Measurements from ENCODE around the gene MGP. TPM values are rescaled to one million over a fixed set of nuclear protein-coding genes. Genes with fewer than 3 reads are reported as not detected.

The MGP gene
- total RNA-seq, 1 experiment from 2014 or later: 4.8 TPM

GRCh38 chr12:14876833-14877232, 8.8 kb downstream of the MGP start:
- no peak overlapping the region for H3K27ac Mint-ChIP-seq (ENCODE audit: low read depth, unreplicated experiment)
- POLR2A ChIA-PET: no interaction called here
- TF ChIP-seq, protein P1, sequence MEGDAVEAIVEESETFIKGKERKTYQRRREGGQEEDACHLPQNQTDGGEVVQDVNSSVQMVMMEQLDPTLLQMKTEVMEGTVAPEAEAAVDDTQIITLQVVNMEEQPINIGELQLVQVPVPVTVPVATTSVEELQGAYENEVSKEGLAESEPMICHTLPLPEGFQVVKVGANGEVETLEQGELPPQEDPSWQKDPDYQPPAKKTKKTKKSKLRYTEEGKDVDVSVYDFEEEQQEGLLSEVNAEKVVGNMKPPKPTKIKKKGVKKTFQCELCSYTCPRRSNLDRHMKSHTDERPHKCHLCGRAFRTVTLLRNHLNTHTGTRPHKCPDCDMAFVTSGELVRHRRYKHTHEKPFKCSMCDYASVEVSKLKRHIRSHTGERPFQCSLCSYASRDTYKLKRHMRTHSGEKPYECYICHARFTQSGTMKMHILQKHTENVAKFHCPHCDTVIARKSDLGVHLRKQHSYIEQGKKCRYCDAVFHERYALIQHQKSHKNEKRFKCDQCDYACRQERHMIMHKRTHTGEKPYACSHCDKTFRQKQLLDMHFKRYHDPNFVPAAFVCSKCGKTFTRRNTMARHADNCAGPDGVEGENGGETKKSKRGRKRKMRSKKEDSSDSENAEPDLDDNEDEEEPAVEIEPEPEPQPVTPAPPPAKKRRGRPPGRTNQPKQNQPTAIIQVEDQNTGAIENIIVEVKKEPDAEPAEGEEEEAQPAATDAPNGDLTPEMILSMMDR (IDR thresholded peaks at IDR 0.05; ENCODE audit: unreplicated experiment): no peak

DNA sequence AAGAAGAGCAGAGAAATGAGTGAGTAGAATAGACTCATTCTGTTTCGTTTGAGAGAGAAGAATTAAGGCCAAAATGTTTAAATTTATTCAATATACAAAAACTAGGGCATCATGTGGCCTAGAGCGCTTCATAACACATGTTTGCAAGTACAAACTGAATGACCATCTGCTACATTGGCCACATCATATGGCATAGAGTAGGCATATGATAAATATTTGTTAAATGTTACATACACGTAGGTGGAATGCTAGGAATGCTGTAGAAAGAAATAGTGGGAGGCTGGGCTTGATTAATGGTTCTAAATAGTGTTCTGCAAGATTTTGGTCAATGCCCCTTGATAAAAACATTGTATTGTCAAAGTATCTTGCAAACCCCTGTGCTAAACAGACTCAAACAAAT, 10.8 kb downstream of the MGP start:
- BruUV-seq (replicated peaks): no TSS peak
- no peak overlapping the region for H3K4me3 Mint-ChIP-seq (ENCODE audit: unreplicated experiment)
- POLR2A ChIA-PET: interaction anchor here (0.9 kb wide), 1 partner anchor 9 kb away, joined by 5 read pairs; no protein-coding TSS in a partner anchor
- intact Hi-C loops (cut with micrococcal nuclease): no loop called here
- H3K27ac Mint-ChIP-seq (ENCODE audit: low read depth, unreplicated experiment): no peak overlapping the region
- H3K27me3 Mint-ChIP-seq (ENCODE audit: insufficient read depth, unreplicated experiment): no peaks in the 10 kb centered on the region
- H3K36me3 Mint-ChIP-seq (ENCODE audit: insufficient read depth, unreplicated experiment): no peaks in the 10 kb centered on the region
- TF ChIP-seq, protein P1 (IDR thresholded peaks at IDR 0.05; ENCODE audit: unreplicated experiment): no peak
- no peaks in the 10 kb centered on the region for H3K9me3 Mint-ChIP-seq (ENCODE audit: unreplicated experiment)
- CTCF ChIA-PET: no interaction called here
- peaks cover 10% of the 10 kb centered on the region for H3K4me1 Mint-ChIP-seq (ENCODE audit: insufficient read depth, unreplicated experiment)
- DNase-seq (ENCODE audit: unreplicated experiment): no peak

More at GRCh38 chr12:14876833-14877232, 8.8 kb downstream of the MGP start:
- Mint-ChIP-seq H3K36me3 (ENCODE audit: insufficient read depth, unreplicated experiment) (no peaks in the 10 kb centered on the region), H3K27me3 (ENCODE audit: insufficient read depth, unreplicated experiment) (no peaks in the 10 kb centered on the region), H3K9me3 (ENCODE audit: unreplicated experiment) (no peaks in the 10 kb centered on the region), H3K4me3 (ENCODE audit: unreplicated experiment) (no peak overlapping the region), H3K4me1 (ENCODE audit: insufficient read depth, unreplicated experiment) (peaks cover 10% of the 10 kb centered on the region)
- no peak for DNase-seq (ENCODE audit: unreplicated experiment)
- no TSS peak for BruUV-seq (replicated peaks)
- CTCF ChIA-PET: interaction anchor here (0.9 kb wide), 1 partner anchor 7 kb away, joined by 4 read pairs; no protein-coding TSS in a partner anchor
- intact Hi-C loops (cut with micrococcal nuclease): no loop called here

DNA sequence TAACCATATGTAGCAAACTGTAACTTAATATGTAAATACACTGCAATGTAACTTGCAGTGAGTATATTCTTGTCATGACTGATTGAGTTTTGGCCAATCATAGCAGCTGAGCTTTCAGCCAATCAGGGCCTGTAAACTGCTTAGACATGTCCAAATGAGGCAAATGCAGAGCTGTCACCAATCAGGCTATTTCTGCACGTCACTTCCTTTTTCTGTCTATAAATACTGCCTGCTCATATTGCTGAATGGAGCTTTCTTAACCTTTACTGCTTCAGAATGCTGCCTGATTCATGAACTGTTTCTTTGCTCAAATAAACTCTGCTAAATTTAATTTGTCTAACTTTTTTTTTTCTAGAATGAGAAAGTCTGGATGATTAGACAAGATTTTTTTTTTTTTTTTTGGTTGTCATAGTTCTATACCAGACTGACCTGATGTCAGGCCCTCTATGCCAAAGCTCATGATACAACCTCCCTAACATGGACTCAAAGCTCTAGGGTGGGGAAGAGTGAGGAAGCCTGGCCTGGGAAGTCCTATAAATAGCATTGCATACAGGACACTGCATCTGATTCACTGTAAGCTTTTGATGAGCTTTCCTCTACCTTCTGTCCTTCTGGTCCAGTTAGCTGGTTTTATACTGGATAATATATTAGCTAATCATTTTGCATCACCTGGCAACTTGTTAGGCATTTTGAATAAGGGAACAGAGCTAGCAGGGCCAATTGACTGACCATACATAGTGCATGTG, 12.0 kb downstream of the MGP start:
- H3K36me3 Mint-ChIP-seq (ENCODE audit: insufficient read depth, unreplicated experiment): no peaks in the 10 kb centered on the region
- TF ChIP-seq, protein P1 (IDR thresholded peaks at IDR 0.05; ENCODE audit: unreplicated experiment): no peak
- peaks cover 16% of the 10 kb centered on the region for H3K4me1 Mint-ChIP-seq (ENCODE audit: insufficient read depth, unreplicated experiment)
- H3K27ac Mint-ChIP-seq (ENCODE audit: low read depth, unreplicated experiment): no peak overlapping the region
- ChIA-PET CTCF (interaction anchor here (0.5 to 0.7 kb wide), 3 partner anchors 32 to 86 kb away, joined by 3 to 10 read pairs (median 5); no protein-coding TSS in a partner anchor), POLR2A (interaction anchor here (0.7 to 1.1 kb wide), 6 partner anchors 10 to 188 kb away, joined by 3 to 5 read pairs (median 4); no protein-coding TSS in a partner anchor)
- no peak for DNase-seq (ENCODE audit: unreplicated experiment)
- H3K4me3 Mint-ChIP-seq (ENCODE audit: unreplicated experiment): no peak overlapping the region
- intact Hi-C loops (cut with micrococcal nuclease): no loop called here
- no peaks in the 10 kb centered on the region for H3K27me3 Mint-ChIP-seq (ENCODE audit: insufficient read depth, unreplicated experiment)
- no TSS peak for BruUV-seq (replicated peaks)
- H3K9me3 Mint-ChIP-seq (ENCODE audit: unreplicated experiment): no peaks in the 10 kb centered on the region

DNA sequence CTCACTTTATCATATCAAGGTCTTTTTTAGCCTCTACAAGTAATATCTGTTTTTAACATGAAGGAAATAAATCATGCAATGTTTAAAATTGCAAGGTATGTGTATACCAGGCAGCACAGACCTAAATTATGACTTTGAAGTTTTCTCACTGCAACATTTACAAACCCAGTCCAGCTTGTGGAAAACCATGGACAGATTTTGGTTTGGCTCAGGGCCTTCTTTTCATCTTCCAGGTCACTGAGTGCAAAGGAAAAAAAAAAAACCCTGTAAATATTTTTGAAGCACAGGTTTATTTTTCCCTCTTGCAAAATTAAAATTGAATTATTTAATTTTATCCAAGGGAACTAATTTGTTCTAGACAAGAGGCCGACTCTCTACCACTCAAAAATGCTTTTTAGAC, 13.8 kb downstream of the MGP start:
- Mint-ChIP-seq H3K27me3 (ENCODE audit: insufficient read depth, unreplicated experiment) (no peaks in the 10 kb centered on the region), H3K36me3 (ENCODE audit: insufficient read depth, unreplicated experiment) (no peaks in the 10 kb centered on the region), H3K4me3 (ENCODE audit: unreplicated experiment) (no peak overlapping the region), H3K9me3 (ENCODE audit: unreplicated experiment) (peaks cover 7% of the 10 kb centered on the region), H3K27ac (ENCODE audit: low read depth, unreplicated experiment) (no peak overlapping the region), H3K4me1 (ENCODE audit: insufficient read depth, unreplicated experiment) (peaks cover 16% of the 10 kb centered on the region)
- no peak for DNase-seq (ENCODE audit: unreplicated experiment)
- TF ChIP-seq, protein P1 (IDR thresholded peaks at IDR 0.05; ENCODE audit: unreplicated experiment): no peak
- ChIA-PET CTCF (no interaction called here), POLR2A (no interaction called here)
- intact Hi-C loops (cut with micrococcal nuclease): no loop called here
- BruUV-seq (replicated peaks): no TSS peak
